HG02623 (cell line): ENCODE results near the gene LHX5.

Experiments used
- ATAC-seq: cut with Tn5 transposase; IDR thresholded peaks from one replicate; pipeline ENCODE4 v1.9.1; 2021; ENCODE audit warnings: moderate library complexity; ENCODE audit not compliant: unreplicated experiment

LHX5 gene

DNA sequence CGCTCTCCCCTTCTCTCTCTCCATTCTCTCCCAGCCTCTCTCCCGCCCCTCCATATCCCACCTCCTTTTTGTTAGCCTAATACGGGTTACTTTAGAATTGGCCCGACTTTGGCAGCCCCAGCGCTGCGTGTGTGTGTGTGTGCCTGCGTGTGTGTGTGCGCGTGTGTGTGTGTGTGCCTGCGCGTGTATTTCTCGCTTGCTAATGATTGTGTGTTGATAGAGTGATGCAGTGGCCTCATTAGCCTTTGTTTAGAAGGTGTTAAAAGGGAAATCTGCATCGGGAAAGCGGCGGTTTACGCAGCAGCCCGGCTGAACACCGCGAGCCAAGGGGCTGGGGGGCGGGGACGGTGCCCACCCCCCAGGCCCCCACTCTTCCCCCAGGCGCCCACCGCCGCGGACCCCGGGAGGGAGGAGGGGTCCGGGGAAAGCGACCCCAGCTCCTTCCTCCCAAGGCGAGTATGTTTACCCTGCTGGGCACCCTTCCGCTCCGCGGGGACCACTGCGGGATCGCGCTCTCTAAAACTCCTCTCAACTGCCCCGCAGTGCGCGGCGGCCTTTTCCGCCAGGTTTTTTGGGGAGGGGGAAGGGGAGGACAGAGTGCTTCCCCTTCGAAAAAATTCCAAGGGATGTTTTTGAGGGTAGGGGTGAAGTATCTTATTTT, 6.8 kb upstream of the LHX5 start:
- no peak for ATAC-seq

DNA sequence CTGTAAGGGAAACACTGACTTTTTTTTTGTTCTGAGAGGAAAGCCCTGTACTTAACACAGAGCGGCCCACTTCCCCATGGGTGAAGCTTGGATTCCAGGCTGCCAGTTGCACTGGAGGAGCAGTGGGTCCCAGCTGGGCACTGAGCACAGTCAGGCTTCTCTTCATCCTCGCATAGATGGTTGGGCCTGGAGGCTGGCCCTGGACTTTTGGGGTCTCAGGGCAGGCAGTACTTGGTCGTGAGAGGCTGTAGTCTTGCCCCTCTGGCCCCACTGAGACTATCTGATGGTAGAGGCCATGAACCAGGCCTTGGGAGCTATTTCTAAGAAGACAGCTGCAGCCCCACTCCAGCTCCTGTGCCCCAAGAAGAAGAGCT, 6.2 kb upstream of the LHX5 start:
- ATAC-seq: no peak

DNA sequence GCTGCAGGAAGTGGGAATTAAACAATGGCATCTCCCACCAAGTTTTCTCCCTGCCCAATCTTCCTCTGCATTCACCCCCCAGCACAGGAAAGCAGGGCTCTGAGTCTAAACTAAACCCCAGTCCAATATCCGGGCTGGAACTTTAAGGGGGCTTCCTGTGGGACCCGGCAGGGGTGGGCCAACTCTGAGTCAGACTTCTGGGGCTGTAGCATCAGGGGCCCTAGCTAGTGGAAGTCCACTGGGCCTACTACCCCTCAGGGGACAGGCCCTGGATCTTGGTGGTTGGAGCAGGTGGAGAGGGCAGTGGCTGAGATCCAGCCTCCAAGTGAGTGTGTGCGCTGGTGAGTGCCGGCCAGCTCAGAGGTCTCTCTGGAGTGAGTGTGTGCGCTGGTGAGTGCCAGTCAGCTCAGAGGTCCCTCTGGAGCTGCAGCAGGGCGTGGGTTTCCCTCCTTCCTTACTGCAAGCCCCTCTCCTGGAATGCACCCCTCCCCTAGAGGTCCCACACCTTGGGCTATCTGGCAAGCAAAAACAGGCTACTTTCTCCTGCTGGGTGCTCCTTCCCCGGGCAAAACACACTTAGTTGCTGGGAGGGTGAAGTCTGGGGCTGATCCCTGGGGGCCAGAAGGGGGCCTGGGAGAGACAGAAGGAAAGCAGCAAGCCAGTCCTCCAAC, 5.6 kb upstream of the LHX5 start:
- no peak for ATAC-seq

DNA sequence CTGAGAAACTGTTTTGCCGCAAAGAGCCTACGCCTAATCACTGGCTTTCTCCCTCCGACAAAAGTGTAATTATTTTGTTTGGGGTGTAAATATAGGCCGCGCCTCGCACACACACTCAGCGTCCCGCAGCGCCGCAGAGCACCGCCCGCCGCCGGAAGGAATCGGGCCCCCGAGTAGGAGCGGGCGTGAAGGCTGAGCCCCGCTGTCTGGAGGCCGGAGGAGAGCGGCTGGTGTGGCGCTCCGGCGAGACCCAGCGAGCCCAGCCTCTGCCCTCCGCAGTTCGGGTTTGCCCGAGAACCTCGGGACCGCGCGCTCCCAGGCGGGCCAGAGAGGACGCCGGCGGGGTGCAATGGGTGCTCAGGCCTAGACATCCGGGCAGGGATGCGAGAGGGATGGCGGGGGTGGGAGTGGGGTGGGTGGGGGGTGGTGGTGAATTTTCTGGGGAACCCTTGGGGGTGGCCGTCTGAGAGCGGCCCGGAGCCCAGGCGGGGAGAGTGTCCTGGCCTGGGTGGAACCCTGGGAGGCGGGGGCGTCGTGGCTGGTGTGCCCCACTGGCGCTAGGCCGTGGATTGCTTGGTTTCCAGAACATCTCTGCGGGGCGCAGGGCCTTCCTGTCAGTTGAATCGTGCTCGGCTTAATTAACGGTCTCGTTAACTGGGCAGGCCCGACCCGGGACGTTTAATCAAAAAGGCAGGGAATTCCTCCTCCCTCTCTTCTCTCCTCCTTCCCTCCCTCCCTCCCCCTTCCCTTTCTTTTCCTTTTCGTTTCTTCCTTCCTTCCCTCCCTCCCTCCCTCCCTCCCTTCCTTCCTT, 4.7 kb upstream of the LHX5 start:
- no peak for ATAC-seq

DNA sequence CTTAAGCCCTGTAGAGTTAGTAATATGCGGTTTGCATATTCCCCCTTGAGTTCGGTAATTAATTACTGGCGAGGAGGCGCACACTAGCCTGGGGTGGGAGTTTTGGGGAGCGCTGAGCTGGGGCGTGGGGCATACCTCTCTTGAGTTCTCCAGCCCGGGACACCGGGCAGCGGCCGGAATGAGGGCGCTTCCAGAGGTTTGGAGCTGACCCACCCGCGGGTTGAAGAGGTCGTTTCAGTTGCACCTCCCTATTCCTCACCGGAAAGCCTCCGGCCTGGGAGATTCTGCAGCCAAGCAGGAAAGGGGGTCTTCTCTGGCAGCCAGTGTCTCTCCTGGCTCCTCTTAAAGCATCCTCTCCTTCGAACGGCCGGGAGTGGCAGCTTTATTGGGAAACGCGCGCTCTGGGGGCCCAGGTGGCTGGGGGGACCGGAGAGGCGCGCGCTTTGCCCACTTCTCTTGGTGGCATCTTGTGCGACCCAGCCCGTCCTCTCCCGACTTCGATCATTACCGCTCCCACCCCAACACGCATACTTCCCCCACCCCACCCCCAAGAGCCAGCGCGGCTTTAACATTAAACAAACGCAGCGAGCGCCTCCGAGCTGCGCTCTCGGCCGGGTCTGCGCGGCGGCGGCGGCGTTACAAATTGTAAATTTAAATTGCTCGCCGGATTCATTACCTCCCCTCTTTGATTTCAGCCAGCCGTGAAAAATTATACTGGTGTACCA, 3.9 kb upstream of the LHX5 start:
- no peak for ATAC-seq

DNA sequence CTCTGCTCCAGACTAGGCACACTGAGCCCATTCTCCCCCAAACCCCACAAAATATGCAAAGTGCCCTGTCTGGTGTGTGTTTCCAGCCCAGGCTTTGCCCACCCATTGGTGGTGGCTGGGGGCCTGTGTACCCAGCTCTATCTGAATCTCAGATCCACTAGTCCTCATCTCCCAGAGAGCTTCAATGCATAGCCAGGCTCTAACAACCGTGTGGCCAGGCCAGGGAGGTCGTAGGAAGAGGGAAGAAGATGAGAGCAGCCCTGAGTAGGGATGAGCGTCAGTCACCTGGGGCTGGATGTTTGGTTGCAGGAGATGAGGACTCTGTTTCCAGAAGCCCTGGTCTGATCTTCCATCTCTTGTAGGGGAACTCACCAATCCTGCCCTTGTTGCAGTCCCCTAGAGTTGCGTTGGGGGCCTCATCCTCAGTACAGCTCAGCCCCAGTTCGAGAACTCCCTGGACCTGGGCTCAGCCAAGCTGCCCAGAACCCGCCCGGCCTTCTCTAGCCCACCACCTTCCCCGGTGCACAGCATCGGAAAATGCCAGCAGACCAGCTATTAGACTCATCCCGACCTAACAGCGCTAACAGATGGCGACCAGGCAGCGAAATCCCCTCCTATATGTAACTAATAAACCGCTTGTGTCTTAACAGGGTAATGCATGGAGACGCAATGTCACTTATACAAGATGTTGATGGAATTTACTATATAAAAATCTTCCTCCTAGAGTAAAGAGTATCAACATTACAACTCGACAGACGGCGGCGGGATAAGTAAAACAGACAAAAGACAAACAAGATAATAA, 3.2 kb upstream of the LHX5 start:
- ATAC-seq: no peak

DNA sequence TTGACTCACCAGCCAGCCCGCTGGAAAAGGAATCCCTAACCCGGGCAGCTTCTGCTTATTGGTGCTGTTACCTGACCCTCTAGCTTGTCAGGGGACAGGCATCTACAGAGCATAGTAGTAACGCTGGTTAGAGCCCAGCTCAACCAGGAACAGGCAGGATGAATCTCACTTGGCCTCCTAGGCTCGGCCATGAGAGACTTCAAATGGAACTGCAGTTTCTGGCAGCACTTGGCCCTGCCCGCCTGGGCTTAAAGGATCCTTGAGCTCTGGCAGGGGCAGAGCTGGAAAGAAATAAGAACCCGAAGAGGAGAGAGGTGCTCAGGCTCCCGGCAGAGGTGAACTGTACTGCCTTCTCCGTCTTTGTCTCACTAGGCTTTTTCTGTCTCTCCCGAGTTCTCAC, 2.3 kb upstream of the LHX5 start:
- ATAC-seq: no peak

DNA sequence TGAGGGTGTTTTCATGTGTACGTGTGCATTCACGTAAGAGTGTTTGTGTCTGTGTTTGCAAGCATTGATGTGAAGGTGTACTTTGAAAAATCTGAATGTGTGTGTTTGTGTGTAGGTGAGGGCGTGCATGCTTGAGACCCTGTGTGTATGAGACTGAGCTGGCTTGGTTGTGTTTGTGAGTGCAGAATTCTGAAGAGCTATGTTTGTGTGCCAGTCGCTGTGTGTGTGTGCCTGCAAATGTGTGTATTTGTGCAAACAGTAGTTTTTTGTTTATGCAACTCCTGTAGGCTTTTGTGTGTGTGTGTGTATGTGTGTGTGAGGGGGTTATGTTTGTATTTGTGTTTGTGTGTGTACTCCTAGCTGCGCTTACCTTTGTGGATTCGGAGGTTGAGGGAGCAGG, 1.7 kb upstream of the LHX5 start:
- no peak for ATAC-seq

DNA sequence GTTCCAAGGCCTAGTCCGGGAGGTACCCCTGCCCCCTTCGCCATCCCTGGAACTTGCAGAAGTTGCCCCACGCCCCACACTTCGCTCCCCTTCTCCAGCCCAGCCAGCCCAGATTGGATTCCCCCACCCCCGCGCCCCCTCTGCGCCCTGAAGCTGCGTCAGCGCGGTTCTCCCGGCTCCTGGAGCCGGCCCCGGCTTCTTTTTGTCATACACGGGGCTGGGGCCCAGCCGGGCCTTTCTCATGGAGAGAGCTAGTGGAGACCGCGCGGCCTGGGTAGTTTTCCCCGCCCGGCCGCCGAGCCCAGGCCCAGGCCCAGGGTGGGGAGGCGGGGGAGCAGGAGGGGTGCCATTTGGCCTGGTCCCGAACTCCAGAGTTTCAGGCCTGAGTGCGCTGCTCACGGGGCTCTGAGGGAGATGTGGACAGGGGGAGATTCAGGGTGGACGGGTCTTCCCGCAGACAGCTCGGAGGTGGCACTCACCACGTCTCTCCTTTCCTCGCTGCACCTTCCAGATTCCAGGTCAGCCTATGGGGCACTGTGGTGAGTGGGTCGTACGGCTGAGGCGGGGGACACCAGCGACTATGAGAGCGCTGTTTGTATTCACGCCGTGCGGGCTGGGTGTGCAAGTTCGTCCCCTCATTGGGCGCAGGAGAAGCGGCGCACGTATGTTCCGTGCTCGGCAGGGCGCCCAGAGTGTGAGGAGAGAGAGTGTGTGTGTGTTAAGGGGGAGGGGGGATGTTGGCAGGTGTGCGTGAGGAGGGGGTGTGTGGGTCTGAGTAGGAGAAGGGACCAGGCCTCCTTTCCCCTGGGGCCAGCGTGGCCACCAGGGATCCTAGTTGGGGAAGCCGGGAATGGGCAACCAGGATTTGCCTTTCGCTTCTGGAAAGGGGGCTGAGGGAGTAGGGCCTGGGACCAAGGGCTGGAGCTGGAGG, 785 bp upstream of the LHX5 start:
- no peak for ATAC-seq

DNA sequence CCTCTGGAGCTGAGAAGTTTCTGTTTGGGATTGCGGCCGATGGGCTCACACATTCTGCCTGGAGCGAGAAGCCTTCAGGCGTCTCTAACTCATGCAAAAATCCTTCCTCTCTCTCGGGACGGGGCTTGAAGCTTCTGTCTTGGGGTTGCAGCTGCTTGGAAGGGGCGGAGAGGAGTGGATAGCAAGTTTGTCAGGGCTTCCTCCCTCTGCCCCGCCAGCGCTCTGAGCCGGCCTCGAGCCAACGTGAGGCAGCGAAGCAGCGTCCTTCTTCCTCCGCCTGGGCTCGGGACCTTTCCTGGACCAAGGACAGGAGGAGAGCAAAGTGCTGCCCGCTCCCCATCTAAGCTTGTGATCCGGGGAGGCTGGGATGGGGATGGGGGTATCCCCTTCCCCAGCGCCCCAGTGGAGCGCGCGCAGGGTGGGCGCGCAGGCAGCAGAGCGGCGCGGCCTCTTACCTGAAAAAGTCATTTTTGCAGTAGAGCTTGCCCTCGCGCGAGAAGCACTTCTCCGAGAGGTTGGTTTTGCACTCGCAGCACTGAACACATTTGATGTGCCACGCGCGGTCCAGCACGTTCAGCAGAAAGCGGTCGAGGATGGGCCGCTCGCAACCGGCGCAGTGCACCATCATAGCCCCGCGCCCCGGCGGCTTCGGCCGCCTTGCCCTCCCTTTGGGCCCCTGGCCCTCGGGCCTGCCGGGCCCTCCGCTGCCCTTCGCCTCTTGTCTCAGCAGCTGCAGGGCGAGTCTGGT, 626 bp downstream of the LHX5 start:
- no peak for ATAC-seq

DNA sequence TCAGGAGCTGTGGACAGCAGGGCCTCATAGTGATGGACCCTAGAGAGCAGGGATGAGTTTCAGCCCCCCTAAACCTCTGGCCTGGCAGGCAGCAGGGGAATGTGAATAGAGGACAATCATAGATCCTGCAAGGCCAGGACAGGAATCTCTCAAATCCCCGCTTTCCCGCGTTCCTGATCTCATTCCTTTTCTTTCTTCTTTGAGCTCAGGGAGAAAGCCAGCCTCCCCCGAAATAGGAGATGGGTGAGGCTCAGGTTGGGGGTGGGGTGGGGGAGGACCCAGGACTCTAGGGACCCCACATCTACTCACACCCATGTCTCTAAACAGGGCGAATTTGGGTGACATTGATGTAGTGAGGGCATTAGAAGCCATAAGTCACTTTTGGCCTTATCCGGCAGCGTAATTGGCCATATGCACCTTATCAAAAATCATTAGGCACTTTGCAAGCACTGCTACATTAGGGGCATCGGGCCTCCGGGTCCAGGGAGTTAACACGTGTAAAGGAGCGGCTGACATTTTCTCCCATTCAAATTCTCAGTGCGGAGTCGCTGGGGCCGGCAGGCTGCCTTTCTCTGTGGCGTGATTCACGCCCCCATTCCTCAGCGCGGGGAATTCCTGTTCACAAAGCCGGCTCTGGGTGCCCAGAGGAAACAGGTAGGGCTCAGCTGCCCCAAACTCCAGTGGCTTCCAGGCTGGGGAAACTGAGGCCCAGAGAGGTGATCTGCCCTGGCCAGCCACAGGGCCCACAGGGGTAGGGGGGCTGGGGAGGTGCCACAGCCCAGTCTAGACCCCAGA, 1.5 kb downstream of the LHX5 start:
- no peak for ATAC-seq

DNA sequence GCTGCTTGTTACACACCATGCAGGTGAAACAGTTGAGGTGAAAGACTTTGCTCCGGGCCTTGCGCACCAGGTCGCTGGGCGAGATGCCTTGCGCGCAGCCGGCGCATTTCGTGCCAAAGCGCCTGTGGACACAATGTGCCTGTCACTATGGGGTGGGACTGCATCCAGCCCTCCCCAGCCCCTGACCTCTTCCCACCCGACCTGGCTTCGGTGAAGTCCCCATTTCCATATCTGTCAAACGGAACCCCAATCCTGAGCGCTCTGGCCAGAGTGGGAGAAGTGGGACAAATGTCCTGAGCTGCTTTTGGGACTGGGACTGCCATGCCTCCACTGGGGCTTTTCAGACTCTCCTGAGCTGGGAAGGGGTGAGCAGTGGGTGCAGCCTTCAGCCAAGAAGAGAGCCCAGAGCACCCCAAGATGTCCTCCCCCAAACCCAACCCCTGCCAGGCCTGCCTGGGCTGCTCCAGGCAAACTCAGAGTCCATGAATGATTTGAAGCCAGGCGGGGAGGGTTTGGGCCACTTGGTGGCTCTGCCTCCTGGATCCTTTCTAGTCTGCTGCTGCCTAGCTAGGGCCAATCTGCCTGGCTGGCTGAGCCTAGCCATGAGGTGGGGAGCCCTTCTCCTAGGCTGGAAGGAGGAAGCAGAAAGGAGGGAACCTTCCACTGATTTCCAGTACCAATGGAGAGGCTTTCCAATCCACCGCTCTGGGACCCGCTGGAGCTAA, 2.3 kb downstream of the LHX5 start:
- no peak for ATAC-seq

DNA sequence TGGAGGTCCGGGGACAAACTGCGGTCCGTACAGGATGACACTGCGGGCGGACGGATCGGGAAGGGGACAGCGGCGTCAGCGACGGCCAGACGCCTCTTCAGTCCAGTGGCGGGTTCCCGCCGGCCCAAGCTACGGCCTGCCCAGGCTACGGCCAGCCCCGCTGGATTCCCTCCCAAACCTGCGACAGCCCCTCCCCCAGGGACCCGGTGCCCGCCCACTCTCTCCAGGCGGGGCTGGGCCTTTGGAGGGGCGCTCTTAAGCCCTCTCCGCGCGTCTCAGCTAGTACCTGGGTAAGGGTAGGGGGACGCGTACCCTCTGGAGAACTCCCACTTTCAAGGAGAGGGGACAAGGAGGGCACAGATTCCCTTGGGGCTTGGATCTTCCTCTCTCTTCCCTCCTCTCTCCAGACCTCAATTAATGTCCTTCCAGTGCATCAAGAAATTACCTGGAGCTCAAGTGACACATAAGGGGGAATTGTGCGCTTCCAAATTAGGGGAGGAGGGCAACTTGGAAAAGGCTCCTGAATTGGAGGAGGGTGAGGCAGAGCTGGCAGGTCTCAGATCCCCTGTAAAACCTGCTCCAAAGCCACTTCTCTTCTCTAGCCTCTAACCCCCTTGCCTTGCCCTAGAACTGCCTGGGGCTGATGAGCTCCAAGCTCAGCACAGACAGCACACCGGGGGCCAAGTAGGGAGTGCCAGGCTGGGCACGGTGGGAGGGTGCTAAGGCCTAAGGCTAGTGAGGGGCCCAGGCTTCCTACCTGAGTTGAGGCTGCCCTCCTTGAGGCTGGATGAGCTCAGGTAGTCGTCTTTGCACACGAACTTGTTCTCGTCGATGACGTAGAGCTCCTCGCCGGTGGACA, 3.1 kb downstream of the LHX5 start:
- no peak for ATAC-seq

DNA sequence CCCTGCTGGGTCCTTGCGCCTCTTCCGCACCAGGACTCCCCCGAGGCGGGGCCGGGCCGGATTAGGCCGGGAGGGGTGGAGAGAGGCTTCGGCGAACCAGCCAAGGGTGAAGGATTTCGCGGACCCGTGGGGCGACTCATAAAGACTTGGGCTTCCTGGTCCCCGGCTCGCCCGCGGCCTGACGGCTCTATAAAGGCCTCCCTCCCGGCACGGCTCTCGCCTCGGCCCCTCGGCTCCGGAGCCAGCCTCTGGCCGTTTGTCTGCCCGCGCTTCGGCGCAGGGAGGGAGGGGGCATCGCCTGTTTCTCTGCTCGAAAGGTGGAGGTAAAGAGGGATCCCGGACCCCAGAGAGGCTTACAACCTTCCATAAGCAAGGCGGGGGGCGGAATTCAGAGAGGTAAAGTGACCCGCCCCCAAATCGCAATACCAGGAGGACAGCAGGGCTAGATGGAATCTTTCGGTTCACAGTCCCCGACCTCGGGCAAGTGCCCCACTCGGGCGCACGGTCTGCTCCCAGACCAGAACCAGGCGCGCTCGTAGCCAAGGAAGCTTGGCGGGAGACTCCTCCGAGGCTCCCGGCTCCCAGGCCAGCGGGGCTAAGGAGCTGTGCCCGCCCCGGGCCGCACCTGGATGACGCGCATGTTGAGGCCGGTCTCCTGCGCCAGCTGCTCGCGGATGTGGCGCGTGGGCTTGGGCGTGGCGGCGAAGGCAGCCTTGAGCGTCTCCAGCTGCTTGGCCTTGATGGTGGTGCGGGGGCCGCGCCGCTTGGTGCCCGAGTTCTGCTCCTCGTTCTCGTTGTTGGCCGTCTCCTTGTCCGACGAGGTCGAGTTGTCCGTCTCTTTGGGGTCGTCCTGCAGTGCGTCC, 3.9 kb downstream of the LHX5 start:
- ATAC-seq: no peak

DNA sequence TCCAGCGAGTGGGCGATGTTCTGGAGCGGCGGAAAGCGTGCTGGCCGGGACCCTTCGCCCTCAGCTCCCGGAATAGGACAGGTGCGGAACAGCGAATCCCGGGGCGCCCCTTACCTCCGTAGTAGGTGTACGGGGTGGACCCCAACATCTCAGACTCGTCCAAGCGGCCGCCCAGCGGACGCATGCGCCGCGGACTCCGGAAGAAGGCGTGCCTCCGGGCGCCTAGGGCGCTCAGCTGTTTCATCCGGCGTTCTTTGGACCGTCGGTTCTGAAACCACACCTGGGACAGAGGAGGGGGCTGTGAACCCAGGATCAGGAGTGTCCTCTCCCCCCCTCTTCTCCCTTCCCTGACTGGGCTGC, 4.5 kb downstream of the LHX5 start:
- no peak for ATAC-seq
